CD8-positive, alpha-beta memory T cell (primary cell): ENCODE measurements around the gene ALDH1A1. TPM values are rescaled to one million over a fixed set of nuclear protein-coding genes. Genes with fewer than 3 reads are reported as not detected.

ENCODE experiments used
- CTCF ChIA-PET: fragments of 350-600 bp; sonication (Branson Sonifier 250); formaldehyde crosslinking; loops from one replicate; lab custom pipeline; 2021; ENCODE audit warnings: antibody characterized with exemption; lab: Charles Lee
- POLR2A ChIA-PET: fragments of 350-600 bp; sonication (Branson Sonifier 250); formaldehyde crosslinking; loops from one replicate; lab custom pipeline; 2021; ENCODE audit warnings: antibody characterized with exemption; lab: Charles Lee
- DNase-seq, 5 donors: peaks; one replicate each; pipeline versions ENCODE4 v3.0.0 to v3.0.0-alpha.2; 2020 to 2022; ENCODE audit warnings: mixed read lengths in 1 of 5
- H3K27ac ChIP-seq: one replicate; pipeline ENCODE4 v1.7.0; 2013; ENCODE audit warnings: low read depth, mild to moderate bottlenecking, low read length, moderate library complexity
- H3K27me3 ChIP-seq: 2 replicates; pipeline ENCODE4 v1.7.0; 2013; ENCODE audit warnings: low read length, mild to moderate bottlenecking; ENCODE audit not compliant: insufficient read depth, poor library complexity, severe bottlenecking
- H3K36me3 ChIP-seq: 2 replicates; pipeline ENCODE4 v1.7.0; 2013; ENCODE audit warnings: mild to moderate bottlenecking, low read length, moderate library complexity; ENCODE audit not compliant: insufficient read depth
- H3K4me1 ChIP-seq: 2 replicates; pipeline ENCODE4 v1.7.0; 2013; ENCODE audit warnings: mild to moderate bottlenecking, low read length, moderate library complexity; ENCODE audit not compliant: insufficient read depth
- H3K4me3 ChIP-seq: 2 replicates; pipeline ENCODE4 v1.7.0; 2013; ENCODE audit warnings: mild to moderate bottlenecking, low read length
- H3K9me3 ChIP-seq: 2 replicates; pipeline ENCODE4 v1.7.0; 2013; ENCODE audit warnings: mild to moderate bottlenecking, low read length
- H3K27ac Mint-ChIP-seq, 8 donors: one replicate each; pipeline ENCODE4 v1.8.0; 2020 to 2021; ENCODE audit warnings: mixed read lengths in 8 of 8, mild to moderate bottlenecking in 6 of 8, inconsistent platforms in 3 of 8, moderate library complexity in 3 of 8
- H3K27me3 Mint-ChIP-seq, 2 donors: one replicate each; pipeline ENCODE4 v1.8.0; 2020 to 2021; ENCODE audit warnings: mixed read lengths in 2 of 2, mild to moderate bottlenecking in 1 of 2, moderate library complexity in 1 of 2
- H3K36me3 Mint-ChIP-seq, 3 donors: one replicate each; pipeline ENCODE4 v1.8.0; 2020 to 2021; ENCODE audit warnings: mixed read lengths in 3 of 3, inconsistent platforms in 1 of 3, mild to moderate bottlenecking in 1 of 3
- H3K4me1 Mint-ChIP-seq, 3 donors: one replicate each; pipeline ENCODE4 v1.8.0; 2020 to 2021; ENCODE audit warnings: mixed read lengths in 3 of 3, inconsistent platforms in 1 of 3, mild to moderate bottlenecking in 1 of 3
- H3K4me3 Mint-ChIP-seq, 7 donors: one replicate each; pipeline ENCODE4 v1.8.0; 2020 to 2021; ENCODE audit warnings: mixed read lengths in 7 of 7, mild to moderate bottlenecking in 6 of 7, moderate library complexity in 4 of 7, inconsistent platforms in 2 of 7
- H3K9me3 Mint-ChIP-seq, 5 donors: one replicate each; pipeline ENCODE4 v1.8.0; 2020 to 2022; ENCODE audit warnings: mixed read lengths in 5 of 5, mild to moderate bottlenecking in 3 of 5, moderate library complexity in 2 of 5, inconsistent platforms in 1 of 5
- polyA plus RNA-seq: library from polyadenylated mRNA; unstranded; fragments of 300-500 nt; fragmentation: Illumina TruSeq; gene quantifications from one replicate; pipeline ENCODE4 v1.2.3, GENCODE V29; 2021
- total RNA-seq, 2 experiments: library from RNA; stranded (reverse); gene quantifications; one replicate each; pipeline ENCODE4 v1.2.3, GENCODE V29; 2021

Gene ALDH1A1
- total and polyA plus RNA-seq, 3 experiments from 2014 or later = 0.26 to 0.62 TPM; not detected in 1

DNA sequence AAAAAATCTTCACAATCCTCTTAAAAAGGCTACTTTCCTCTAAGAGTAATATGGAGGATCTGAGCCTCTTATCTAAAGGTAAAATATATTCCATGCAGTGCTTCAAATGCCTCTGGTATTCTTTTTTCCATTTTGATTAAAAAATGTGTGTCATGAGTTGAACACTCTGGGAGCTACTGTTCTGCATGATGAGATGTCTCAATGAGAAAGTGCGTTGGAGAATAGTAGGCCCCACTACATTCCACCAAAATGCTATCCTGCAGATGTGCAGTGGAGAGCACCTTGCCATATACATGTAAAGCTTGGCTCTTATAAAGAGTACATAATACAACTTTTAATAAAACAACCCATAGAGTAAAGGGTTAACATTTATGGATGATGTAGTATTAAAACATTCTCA, 26.3 kb downstream of the ALDH1A1 start:
- no peak overlapping the region for H3K4me3 ChIP-seq
- H3K27me3 ChIP-seq = no peaks in the 10 kb centered on the region
- no peaks in the 10 kb centered on the region for H3K9me3 ChIP-seq
- peaks cover 0 to 8% of the 10 kb centered on the region in 2 donors for H3K27me3 Mint-ChIP-seq
- no peak overlapping the region for H3K27ac Mint-ChIP-seq
- H3K27ac ChIP-seq = no peak overlapping the region
- no peaks in the 10 kb centered on the region for H3K4me1 ChIP-seq
- H3K9me3 Mint-ChIP-seq = peaks cover 0 to 4% (median 0%) of the 10 kb centered on the region in 5 donors
- H3K36me3 ChIP-seq = no peaks in the 10 kb centered on the region
- no peaks in the 10 kb centered on the region for H3K4me1 Mint-ChIP-seq
- POLR2A ChIA-PET = no interaction called here
- CTCF ChIA-PET = no interaction called here
- H3K4me3 Mint-ChIP-seq = no peak overlapping the region
- H3K36me3 Mint-ChIP-seq = no peaks in the 10 kb centered on the region
- no peak for DNase-seq

DNA sequence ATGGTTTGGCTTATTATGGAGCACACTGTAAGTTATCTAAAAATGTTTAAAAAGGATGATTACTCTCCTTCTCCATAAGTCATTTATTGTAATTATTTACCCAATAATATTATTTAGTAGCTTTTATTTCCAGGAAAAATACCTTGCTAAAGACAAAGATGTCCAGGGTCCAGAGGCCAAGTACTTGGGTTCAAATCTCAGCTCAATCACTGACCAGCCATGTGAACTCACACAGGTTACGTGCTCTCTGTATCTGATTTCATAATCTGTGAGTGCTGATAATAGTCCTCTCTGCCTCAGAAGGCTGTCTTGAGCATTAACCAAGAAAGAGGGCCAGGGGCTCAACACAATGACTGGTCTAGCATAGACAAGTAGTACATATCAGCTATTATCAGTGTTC, 27.0 kb downstream of the ALDH1A1 start:
- no peaks in the 10 kb centered on the region for H3K4me1 ChIP-seq
- no peaks in the 10 kb centered on the region for H3K36me3 ChIP-seq
- CTCF ChIA-PET = no interaction called here
- Mint-ChIP-seq H3K4me1 (no peaks in the 10 kb centered on the region), H3K27me3 (peaks cover 0 to 8% of the 10 kb centered on the region in 2 donors), H3K9me3 (peaks cover 0 to 4% (median 0%) of the 10 kb centered on the region in 5 donors), H3K36me3 (no peaks in the 10 kb centered on the region), H3K4me3 (no peak overlapping the region), H3K27ac (no peak overlapping the region)
- H3K4me3 ChIP-seq = no peak overlapping the region
- no peak for DNase-seq
- POLR2A ChIA-PET = no interaction called here
- H3K27me3 ChIP-seq = no peaks in the 10 kb centered on the region
- no peak overlapping the region for H3K27ac ChIP-seq
- H3K9me3 ChIP-seq = no peaks in the 10 kb centered on the region

DNA sequence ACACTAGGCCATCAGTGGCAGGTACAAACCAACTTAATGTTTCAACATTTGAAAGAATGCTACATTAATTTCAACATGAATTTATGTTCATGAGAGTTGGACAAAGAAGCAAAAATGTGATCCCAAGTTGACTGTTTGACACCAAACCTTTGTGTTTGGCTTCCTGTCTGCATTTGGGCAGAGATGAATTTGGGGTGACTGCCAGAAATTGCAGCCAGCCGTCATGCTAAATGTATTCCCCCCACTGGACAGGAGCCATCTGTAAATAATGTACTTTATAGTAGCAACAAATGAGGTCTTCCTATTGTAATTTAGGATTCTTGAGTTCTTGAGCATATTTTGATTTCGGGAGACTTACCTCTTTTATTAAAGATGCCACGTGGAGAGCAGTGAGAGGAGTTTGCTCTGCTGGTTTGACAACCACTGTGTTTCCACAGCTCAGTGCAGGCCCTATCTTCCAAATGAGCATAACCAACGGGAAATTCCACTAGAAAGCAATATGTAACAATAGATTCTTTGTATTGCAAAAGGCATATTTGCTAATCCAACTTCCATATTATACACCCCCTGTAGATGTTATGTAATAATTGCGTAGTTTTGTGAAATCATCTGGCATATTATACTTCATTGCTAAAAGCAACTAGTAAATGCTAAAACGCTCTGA, 27.6 kb downstream of the ALDH1A1 start:
- Mint-ChIP-seq H3K36me3 (no peaks in the 10 kb centered on the region), H3K4me3 (no peak overlapping the region), H3K27ac (no peak overlapping the region), H3K9me3 (peaks cover 0 to 4% (median 0%) of the 10 kb centered on the region in 5 donors), H3K27me3 (peaks cover 0 to 8% of the 10 kb centered on the region in 2 donors), H3K4me1 (no peaks in the 10 kb centered on the region)
- POLR2A ChIA-PET = no interaction called here
- no peak for DNase-seq
- Histone ChIP-seq H3K9me3 (no peaks in the 10 kb centered on the region), H3K4me3 (no peak overlapping the region), H3K4me1 (no peaks in the 10 kb centered on the region), H3K27me3 (no peaks in the 10 kb centered on the region), H3K36me3 (no peaks in the 10 kb centered on the region), H3K27ac (no peak overlapping the region)
- CTCF ChIA-PET = no interaction called here

- Histone ChIP-seq H3K36me3 (no peaks in the 10 kb centered on the region), H3K4me3 (no peak overlapping the region), H3K27me3 (no peaks in the 10 kb centered on the region), H3K27ac (no peak overlapping the region), H3K4me1 (no peaks in the 10 kb centered on the region), H3K9me3 (no peaks in the 10 kb centered on the region)
- H3K27me3 Mint-ChIP-seq = peaks cover 0 to 9% of the 10 kb centered on the region in 2 donors
- no peak overlapping the region for H3K4me3 Mint-ChIP-seq
- ChIA-PET POLR2A (no interaction called here), CTCF (no interaction called here)
- no peaks in the 10 kb centered on the region for H3K4me1 Mint-ChIP-seq
- H3K9me3 Mint-ChIP-seq = peaks cover 0 to 4% (median 0%) of the 10 kb centered on the region in 5 donors
- H3K27ac Mint-ChIP-seq = no peak overlapping the region
- no peaks in the 10 kb centered on the region for H3K36me3 Mint-ChIP-seq
- DNase-seq = no peak
These were observed 28.6 kb downstream of the ALDH1A1 start for GRCh38 chr9:72924154-72924790.

- Mint-ChIP-seq H3K36me3 (no peaks in the 10 kb centered on the region), H3K9me3 (peaks cover 0 to 4% (median 0%) of the 10 kb centered on the region in 5 donors), H3K27me3 (peaks cover 0 to 12% of the 10 kb centered on the region in 2 donors), H3K4me1 (no peaks in the 10 kb centered on the region), H3K27ac (no peak overlapping the region), H3K4me3 (no peak overlapping the region)
- Histone ChIP-seq H3K9me3 (no peaks in the 10 kb centered on the region), H3K4me3 (no peak overlapping the region), H3K4me1 (no peaks in the 10 kb centered on the region), H3K27me3 (no peaks in the 10 kb centered on the region), H3K27ac (no peak overlapping the region), H3K36me3 (no peaks in the 10 kb centered on the region)
- no peak for DNase-seq
- POLR2A ChIA-PET = no interaction called here
- CTCF ChIA-PET = no interaction called here
These were observed 29.8 kb downstream of the ALDH1A1 start for GRCh38 chr9:72923077-72923476.

DNA sequence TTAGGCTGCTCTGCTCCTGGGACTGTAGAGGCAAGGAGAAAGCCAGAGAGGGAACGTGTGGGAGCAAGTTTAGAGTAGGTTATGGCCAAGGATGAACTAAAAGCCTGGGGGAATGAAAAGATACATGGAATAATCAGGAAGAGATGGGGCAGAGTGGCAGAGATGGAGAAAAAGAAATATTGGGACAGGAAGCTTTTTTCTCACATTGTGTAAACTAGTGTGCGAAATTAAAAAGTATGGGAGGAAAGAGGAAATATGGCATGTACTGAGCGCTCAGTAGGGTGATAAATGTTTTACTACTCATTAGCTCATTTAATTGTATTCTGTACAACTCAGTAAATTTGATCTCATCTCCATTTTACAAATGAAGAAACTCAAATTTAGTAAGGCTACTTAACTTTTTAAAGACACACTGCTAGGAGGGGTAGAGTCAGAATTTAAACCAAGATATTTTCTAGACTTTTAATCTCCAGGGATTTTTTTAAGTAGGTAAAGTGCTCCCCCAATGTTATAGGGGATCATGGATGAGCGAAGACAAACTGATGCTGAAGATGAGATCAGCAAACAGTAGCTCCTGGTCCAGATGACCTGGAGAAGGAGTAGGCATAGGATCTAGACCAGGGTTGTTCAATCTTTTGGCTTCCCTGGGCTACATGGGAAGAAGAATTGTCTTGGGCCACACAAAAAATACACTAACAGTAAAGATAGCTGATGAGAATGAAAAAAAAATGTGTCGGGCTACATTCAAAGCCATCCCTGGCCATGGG, 30.8 kb downstream of the ALDH1A1 start:
- H3K4me3 Mint-ChIP-seq = no peak overlapping the region
- POLR2A ChIA-PET = no interaction called here

DNA sequence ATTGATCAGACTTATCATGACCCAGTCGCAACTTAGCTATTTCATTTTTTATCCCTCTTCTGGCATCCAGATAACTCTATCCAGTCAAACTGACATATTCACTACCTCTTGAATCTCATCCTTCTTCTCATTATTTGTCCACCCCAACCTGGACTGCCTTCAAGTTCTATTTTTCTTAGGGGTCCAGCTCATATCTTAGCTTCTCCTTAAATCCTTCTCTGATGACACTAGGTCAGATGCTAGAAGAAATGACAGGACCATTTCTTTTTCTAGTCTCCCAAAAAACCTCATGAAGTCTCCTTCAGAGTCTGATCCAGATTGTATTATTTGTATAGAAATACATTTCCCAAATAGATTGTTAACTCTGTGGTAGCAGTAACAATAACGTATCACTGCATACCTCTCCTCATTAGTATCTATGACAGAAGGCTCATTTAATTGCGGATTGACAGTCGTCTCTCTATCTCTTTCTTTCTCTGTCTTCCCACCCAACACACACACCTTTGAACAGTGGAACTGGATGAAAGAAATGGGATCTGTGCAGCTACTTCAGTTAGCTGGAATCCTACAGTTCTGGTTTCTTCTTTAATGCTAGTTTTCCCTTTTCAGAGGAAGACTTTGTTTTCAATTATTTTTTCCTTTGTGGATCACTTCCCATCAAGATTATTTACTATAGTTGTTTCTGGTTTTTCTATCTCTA, 33.5 kb downstream of the ALDH1A1 start:
- Mint-ChIP-seq H3K36me3 (no peaks in the 10 kb centered on the region), H3K9me3 (peaks cover 0 to 4% (median 0%) of the 10 kb centered on the region in 5 donors), H3K4me1 (no peaks in the 10 kb centered on the region), H3K27ac (no peak overlapping the region), H3K27me3 (peaks cover 2 to 8% of the 10 kb centered on the region in 2 donors), H3K4me3 (no peak overlapping the region)
- no peaks in the 10 kb centered on the region for H3K4me1 ChIP-seq
- H3K27ac ChIP-seq = no peak overlapping the region
- no peaks in the 10 kb centered on the region for H3K36me3 ChIP-seq
- no peaks in the 10 kb centered on the region for H3K9me3 ChIP-seq
- no peaks in the 10 kb centered on the region for H3K27me3 ChIP-seq
- no peak overlapping the region for H3K4me3 ChIP-seq
- ChIA-PET POLR2A (no interaction called here), CTCF (no interaction called here)
- DNase-seq = no peak

More for the DNA sequence above, 30.8 kb downstream of the ALDH1A1 start:
- H3K27ac Mint-ChIP-seq = no peak overlapping the region
- no peaks in the 10 kb centered on the region for H3K4me1 Mint-ChIP-seq
- H3K27me3 Mint-ChIP-seq = peaks cover 0 to 12% of the 10 kb centered on the region in 2 donors
- no peak overlapping the region for H3K27ac ChIP-seq
- H3K4me1 ChIP-seq = no peaks in the 10 kb centered on the region
- no peaks in the 10 kb centered on the region for H3K9me3 ChIP-seq
- no peaks in the 10 kb centered on the region for H3K36me3 Mint-ChIP-seq
- CTCF ChIA-PET = no interaction called here
- H3K4me3 ChIP-seq = no peak overlapping the region
- DNase-seq = no peak
- peaks cover 0 to 4% (median 0%) of the 10 kb centered on the region in 5 donors for H3K9me3 Mint-ChIP-seq
- H3K27me3 ChIP-seq = no peaks in the 10 kb centered on the region
- no peaks in the 10 kb centered on the region for H3K36me3 ChIP-seq
